Nephron (organoid): ENCODE measurements around the gene KCNMA1.

Experiments
- H3K27ac Mint-ChIP-seq, 3 experiments: 2 replicates each; pipeline ENCODE4 v1.8.0; 2020; ENCODE audit warnings: mixed read lengths in 3 of 3, mild to moderate bottlenecking in 2 of 3, moderate library complexity in 1 of 3
- H3K27me3 Mint-ChIP-seq: 2 replicates; pipeline ENCODE4 v1.8.0; 2021; ENCODE audit warnings: low read depth, mild to moderate bottlenecking, moderate library complexity, mixed read lengths
- H3K36me3 Mint-ChIP-seq: 2 replicates; pipeline ENCODE4 v1.8.0; 2020; ENCODE audit warnings: low read depth, mixed read lengths
- H3K4me1 Mint-ChIP-seq: 2 replicates; pipeline ENCODE4 v1.8.0; 2020; ENCODE audit warnings: mixed read lengths
- H3K4me3 Mint-ChIP-seq, 3 experiments: 2 replicates each; pipeline ENCODE4 v1.8.0; 2020; ENCODE audit warnings: mild to moderate bottlenecking in 3 of 3, mixed read lengths in 3 of 3, moderate library complexity in 2 of 3
- H3K9me3 Mint-ChIP-seq: 2 replicates; pipeline ENCODE4 v1.8.0; 2020; ENCODE audit warnings: mixed read lengths
- TF ChIP-seq, protein P1 (sequence below), 3 experiments: fragments of 200-600 bp; sonication (generic); IDR thresholded peaks; one replicate each; pipeline ENCODE4 v1.5.0; 2021; ENCODE audit warnings: antibody characterized with exemption in 3 of 3; ENCODE audit not compliant: unreplicated experiment in 3 of 3

Gene KCNMA1

DNA sequence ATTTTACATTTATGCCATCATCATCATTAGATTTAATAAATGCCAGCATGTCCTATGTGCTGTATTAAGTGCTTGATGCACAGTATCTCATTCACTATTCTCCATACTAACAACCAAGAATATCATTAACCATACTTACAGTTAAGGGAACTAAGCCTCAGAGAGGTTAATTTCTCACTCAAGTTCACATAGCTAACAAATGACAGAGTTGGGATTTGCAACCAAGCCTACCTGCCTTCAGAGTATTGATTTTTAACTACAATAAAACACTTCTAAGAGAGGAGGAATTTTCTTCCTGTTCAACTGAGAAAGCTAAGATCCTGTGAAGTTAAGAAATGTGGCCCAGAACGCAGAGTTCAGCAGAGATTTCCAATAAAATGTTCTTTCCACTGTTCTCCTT, 403.0 kb downstream of the KCNMA1 start:
- Mint-ChIP-seq H3K4me3 (no peak overlapping the region), H3K9me3 (peaks cover 3% of the 10 kb centered on the region), H3K36me3 (no peaks in the 10 kb centered on the region), H3K27ac (no peak overlapping the region), H3K4me1 (peaks cover 15% of the 10 kb centered on the region), H3K27me3 (no peaks in the 10 kb centered on the region)
- TF ChIP-seq, protein P1, sequence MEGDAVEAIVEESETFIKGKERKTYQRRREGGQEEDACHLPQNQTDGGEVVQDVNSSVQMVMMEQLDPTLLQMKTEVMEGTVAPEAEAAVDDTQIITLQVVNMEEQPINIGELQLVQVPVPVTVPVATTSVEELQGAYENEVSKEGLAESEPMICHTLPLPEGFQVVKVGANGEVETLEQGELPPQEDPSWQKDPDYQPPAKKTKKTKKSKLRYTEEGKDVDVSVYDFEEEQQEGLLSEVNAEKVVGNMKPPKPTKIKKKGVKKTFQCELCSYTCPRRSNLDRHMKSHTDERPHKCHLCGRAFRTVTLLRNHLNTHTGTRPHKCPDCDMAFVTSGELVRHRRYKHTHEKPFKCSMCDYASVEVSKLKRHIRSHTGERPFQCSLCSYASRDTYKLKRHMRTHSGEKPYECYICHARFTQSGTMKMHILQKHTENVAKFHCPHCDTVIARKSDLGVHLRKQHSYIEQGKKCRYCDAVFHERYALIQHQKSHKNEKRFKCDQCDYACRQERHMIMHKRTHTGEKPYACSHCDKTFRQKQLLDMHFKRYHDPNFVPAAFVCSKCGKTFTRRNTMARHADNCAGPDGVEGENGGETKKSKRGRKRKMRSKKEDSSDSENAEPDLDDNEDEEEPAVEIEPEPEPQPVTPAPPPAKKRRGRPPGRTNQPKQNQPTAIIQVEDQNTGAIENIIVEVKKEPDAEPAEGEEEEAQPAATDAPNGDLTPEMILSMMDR (IDR thresholded peaks at IDR 0.05; ENCODE audit: unreplicated experiment in 3 of 3), result no peak

- peaks cover 3% of the 10 kb centered on the region for H3K9me3 Mint-ChIP-seq
- H3K4me1 Mint-ChIP-seq, result peaks cover 8% of the 10 kb centered on the region
- no peaks in the 10 kb centered on the region for H3K27me3 Mint-ChIP-seq
- no peak overlapping the region for H3K27ac Mint-ChIP-seq
- H3K36me3 Mint-ChIP-seq, result no peaks in the 10 kb centered on the region
- TF ChIP-seq, protein P1 (IDR thresholded peaks at IDR 0.05; ENCODE audit: unreplicated experiment in 3 of 3), result no peak
- H3K4me3 Mint-ChIP-seq, result no peak overlapping the region
Observed at GRCh38 chr10:77233466-77233865, 404.1 kb downstream of the KCNMA1 start.

DNA sequence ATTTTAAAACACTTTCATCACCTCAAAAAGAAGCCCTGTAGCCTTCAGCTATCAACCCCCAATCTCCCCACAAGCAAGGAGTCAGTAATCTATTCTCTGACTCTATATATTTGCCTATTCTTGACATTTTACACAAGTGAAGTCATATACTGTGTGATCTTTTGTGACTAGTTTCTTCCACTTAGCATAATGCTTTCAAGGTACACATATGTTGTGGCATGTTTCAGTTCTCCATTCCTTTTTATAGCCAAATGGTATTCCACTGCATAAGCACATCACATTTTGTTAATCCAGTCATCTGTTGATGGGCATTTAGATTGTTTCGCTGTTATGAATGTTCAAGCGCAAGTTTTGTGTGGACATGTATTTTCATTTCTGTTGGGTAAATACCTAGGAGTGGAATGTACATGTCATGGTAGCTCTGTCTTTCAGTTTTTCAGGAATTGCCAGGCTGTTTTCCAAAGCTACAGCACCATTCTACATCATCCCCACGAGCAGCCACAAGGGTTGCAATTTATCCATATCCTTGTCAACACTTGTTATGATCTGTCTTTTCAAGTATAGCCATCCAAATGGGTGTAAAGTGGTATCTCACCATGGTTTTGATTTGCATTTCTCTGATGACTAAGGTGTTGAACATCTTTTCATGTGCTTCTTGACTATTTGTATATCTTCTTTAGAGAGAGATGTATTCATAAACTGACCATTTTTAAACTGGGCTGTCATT, 405.6 kb downstream of the KCNMA1 start:
- H3K36me3 Mint-ChIP-seq, result no peaks in the 10 kb centered on the region
- H3K4me1 Mint-ChIP-seq, result peaks cover 8% of the 10 kb centered on the region
- H3K9me3 Mint-ChIP-seq, result peaks cover 3% of the 10 kb centered on the region
- H3K27me3 Mint-ChIP-seq, result no peaks in the 10 kb centered on the region
- H3K4me3 Mint-ChIP-seq, result no peak overlapping the region
- TF ChIP-seq, protein P1 (IDR thresholded peaks at IDR 0.05; ENCODE audit: unreplicated experiment in 3 of 3), result no peak
- no peak overlapping the region for H3K27ac Mint-ChIP-seq

DNA sequence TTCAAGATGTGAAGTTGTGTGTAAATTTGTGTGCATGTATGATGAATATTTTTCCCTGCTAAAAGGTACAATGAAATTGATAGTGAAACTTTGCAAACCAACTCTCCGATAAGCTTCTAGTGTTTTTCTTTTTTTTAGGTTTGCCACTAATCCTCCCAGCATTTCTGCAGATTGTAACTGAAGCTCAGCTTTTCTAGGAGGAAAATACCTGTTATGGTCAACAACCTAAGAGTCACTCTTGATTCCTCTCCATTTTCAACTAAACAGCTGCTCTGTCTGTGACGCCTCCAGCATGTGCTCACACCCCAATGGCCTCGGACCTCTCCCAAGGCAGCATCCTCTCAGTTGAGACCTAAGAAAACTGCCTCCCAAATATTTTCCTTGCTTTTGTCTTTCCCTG, 406.2 kb downstream of the KCNMA1 start:
- Mint-ChIP-seq H3K36me3 (no peaks in the 10 kb centered on the region), H3K27me3 (no peaks in the 10 kb centered on the region), H3K4me3 (no peak overlapping the region), H3K9me3 (peaks cover 3% of the 10 kb centered on the region), H3K27ac (no peak overlapping the region), H3K4me1 (peaks cover 6% of the 10 kb centered on the region)
- TF ChIP-seq, protein P1 (IDR thresholded peaks at IDR 0.05; ENCODE audit: unreplicated experiment in 3 of 3), result no peak

DNA sequence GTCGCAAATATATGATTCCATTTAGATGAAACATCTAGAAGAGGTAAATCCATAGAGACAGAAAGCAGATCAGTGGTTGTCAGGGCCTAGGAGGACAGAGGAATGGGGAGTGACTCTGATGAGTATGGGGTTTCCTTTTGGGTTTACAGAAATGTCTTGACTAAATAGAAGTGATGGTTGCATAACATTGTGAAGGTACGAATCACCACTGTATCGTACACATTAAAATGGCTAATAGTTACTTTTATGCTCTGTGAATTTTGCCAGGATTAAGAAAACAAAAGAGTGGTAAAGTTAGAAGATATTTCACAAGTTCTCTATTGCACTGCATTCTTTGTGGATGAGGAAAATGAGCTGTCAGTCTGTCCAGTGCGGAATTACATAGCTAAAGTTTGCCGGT, 407.4 kb downstream of the KCNMA1 start:
- Mint-ChIP-seq H3K36me3 (no peaks in the 10 kb centered on the region), H3K9me3 (peaks cover 3% of the 10 kb centered on the region), H3K4me3 (no peak overlapping the region), H3K4me1 (peaks cover 12% of the 10 kb centered on the region), H3K27me3 (peaks cover 2% of the 10 kb centered on the region), H3K27ac (no peak overlapping the region)
- TF ChIP-seq, protein P1 (IDR thresholded peaks at IDR 0.05; ENCODE audit: unreplicated experiment in 3 of 3), result no peak

- H3K36me3 Mint-ChIP-seq, result no peaks in the 10 kb centered on the region
- H3K4me1 Mint-ChIP-seq, result peaks cover 16% of the 10 kb centered on the region
- H3K9me3 Mint-ChIP-seq, result peaks cover 3% of the 10 kb centered on the region
- peaks cover 5% of the 10 kb centered on the region for H3K27me3 Mint-ChIP-seq
- TF ChIP-seq, protein P1 (IDR thresholded peaks at IDR 0.05; ENCODE audit: unreplicated experiment in 3 of 3), result no peak
- H3K4me3 Mint-ChIP-seq, result no peak overlapping the region
- H3K27ac Mint-ChIP-seq, result no peak overlapping the region
Observed at GRCh38 chr10:77229704-77230103, 407.9 kb downstream of the KCNMA1 start.
